DND-41 (cell line): ENCODE results near the gene IFRD2.

Experiments
- ATAC-seq: fragments of 200-7000 bp; cut with Tn5 transposase; 3 replicates; pipeline ENCODE4 v1.9.1; 2021; ENCODE audit warnings: low read depth; ENCODE audit not compliant: insufficient read depth
- DNase-seq: peaks from one replicate; pipeline ENCODE4 v3.0.0-alpha.2; 2020
- H2AFZ ChIP-seq: 2 replicates; pipeline ENCODE4 v1.6.0; 2012; ENCODE audit warnings: low read depth, low read length
- H3K27ac ChIP-seq: 2 replicates; pipeline ENCODE4 v1.5.1; 2012; ENCODE audit warnings: low read length, inconsistent platforms
- H3K27me3 ChIP-seq: fragments of 200-600 bp; sonication (generic); 2 replicates; pipeline ENCODE4 v1.6.0; 2012; ENCODE audit warnings: low read length, mild to moderate bottlenecking, inconsistent platforms; ENCODE audit not compliant: insufficient read depth, poor library complexity
- H3K36me3 ChIP-seq: 2 replicates; pipeline ENCODE4 v1.5.1; 2012; ENCODE audit warnings: low read length, inconsistent platforms; ENCODE audit not compliant: insufficient read depth
- H3K4me1 ChIP-seq: 2 replicates; pipeline ENCODE4 v1.5.1; 2012; ENCODE audit warnings: mild to moderate bottlenecking, low read length; ENCODE audit not compliant: insufficient read depth
- H3K4me2 ChIP-seq: 2 replicates; pipeline ENCODE4 v1.6.0; 2012; ENCODE audit warnings: mild to moderate bottlenecking, moderate library complexity, low read length, inconsistent platforms; ENCODE audit not compliant: insufficient read depth
- H3K4me3 ChIP-seq, 2 experiments: fragments of 200-600 bp in 1 of 2; shearing (Covaris generic) in 1 of 2; 2 replicates each; pipeline ENCODE4 v1.5.1; 2012 to 2016; ENCODE audit warnings: inconsistent platforms in 2 of 2, low read length in 2 of 2, mild to moderate bottlenecking in 2 of 2, low read depth in 1 of 2, moderate library complexity in 1 of 2
- H3K79me2 ChIP-seq: 2 replicates; pipeline ENCODE4 v1.6.0; 2012; ENCODE audit warnings: low read length, inconsistent platforms; ENCODE audit not compliant: insufficient read depth
- H3K9ac ChIP-seq: 2 replicates; pipeline ENCODE4 v1.6.0; 2012; ENCODE audit warnings: low read depth, mild to moderate bottlenecking, inconsistent platforms, low read length, moderate library complexity
- H3K9me3 ChIP-seq: 2 replicates; pipeline ENCODE4 v1.5.1; 2012; ENCODE audit warnings: low read length, moderate library complexity, mild to moderate bottlenecking, inconsistent platforms; ENCODE audit not compliant: insufficient read depth, severe bottlenecking
- H4K20me1 ChIP-seq: 2 replicates; pipeline ENCODE4 v1.6.0; 2012; ENCODE audit warnings: low read length; ENCODE audit not compliant: insufficient read depth
- EZH2 ChIP-seq: IDR thresholded peaks from 3 replicates; pipeline ENCODE4 v1.6.1; 2012; ENCODE audit warnings: borderline replicate concordance, low read depth, mild to moderate bottlenecking, moderate library complexity, low read length, inconsistent platforms; ENCODE audit not compliant: severe bottlenecking
- TF ChIP-seq, protein P1 (sequence below): IDR thresholded peaks from 2 replicates; pipeline ENCODE4 v1.5.1; 2012; ENCODE audit warnings: borderline replicate concordance, low read length, moderate library complexity, mild to moderate bottlenecking; ENCODE audit not compliant: poor library complexity, severe bottlenecking; ENCODE audit errors: extremely low read depth

Gene IFRD2

DNA sequence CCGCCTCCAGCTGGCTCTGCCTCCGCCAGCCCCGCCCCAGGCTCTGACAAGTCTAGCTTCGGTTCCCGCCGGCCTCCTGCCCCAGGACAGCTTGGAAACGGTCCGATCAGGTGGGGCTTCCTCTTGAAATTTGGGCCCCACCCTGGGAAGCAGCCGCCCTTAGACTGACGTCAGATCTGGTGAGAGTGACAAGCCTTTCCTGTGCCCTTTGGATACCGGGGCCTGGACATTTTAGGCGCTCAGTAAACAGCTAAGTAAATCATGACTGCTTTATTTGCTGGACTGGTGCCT is 7.4 kb upstream of the IFRD2 start:
- Histone ChIP-seq H3K9me3 (no peaks in the 10 kb centered on the region), H3K79me2 (peaks cover 7% of the 10 kb centered on the region; the same call in 1 of the 2 replicates), H4K20me1 (peaks cover 3% of the 10 kb centered on the region; the same call in 1 of the 2 replicates), H3K27ac (peak overlapping the region; percentile 83), H3K4me2 (peak overlapping the region; percentile 100), H3K27me3 (no peaks in the 10 kb centered on the region), H3K36me3 (peaks cover 6% of the 10 kb centered on the region; the same call in 1 of the 2 replicates), H3K9ac (peak overlapping the region; percentile 92), H2AFZ (peak overlapping the region; percentile 91), H3K4me1 (peaks cover 28% of the 10 kb centered on the region), H3K4me3 (peak overlapping the region; percentile 33 to 82; a peak in 3 of 4 replicates)
- DNase-seq (no peak), ATAC-seq (no peak)
- no peak for TF ChIP-seq EZH2
- TF ChIP-seq, protein P1, sequence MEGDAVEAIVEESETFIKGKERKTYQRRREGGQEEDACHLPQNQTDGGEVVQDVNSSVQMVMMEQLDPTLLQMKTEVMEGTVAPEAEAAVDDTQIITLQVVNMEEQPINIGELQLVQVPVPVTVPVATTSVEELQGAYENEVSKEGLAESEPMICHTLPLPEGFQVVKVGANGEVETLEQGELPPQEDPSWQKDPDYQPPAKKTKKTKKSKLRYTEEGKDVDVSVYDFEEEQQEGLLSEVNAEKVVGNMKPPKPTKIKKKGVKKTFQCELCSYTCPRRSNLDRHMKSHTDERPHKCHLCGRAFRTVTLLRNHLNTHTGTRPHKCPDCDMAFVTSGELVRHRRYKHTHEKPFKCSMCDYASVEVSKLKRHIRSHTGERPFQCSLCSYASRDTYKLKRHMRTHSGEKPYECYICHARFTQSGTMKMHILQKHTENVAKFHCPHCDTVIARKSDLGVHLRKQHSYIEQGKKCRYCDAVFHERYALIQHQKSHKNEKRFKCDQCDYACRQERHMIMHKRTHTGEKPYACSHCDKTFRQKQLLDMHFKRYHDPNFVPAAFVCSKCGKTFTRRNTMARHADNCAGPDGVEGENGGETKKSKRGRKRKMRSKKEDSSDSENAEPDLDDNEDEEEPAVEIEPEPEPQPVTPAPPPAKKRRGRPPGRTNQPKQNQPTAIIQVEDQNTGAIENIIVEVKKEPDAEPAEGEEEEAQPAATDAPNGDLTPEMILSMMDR, result no peak

DNA sequence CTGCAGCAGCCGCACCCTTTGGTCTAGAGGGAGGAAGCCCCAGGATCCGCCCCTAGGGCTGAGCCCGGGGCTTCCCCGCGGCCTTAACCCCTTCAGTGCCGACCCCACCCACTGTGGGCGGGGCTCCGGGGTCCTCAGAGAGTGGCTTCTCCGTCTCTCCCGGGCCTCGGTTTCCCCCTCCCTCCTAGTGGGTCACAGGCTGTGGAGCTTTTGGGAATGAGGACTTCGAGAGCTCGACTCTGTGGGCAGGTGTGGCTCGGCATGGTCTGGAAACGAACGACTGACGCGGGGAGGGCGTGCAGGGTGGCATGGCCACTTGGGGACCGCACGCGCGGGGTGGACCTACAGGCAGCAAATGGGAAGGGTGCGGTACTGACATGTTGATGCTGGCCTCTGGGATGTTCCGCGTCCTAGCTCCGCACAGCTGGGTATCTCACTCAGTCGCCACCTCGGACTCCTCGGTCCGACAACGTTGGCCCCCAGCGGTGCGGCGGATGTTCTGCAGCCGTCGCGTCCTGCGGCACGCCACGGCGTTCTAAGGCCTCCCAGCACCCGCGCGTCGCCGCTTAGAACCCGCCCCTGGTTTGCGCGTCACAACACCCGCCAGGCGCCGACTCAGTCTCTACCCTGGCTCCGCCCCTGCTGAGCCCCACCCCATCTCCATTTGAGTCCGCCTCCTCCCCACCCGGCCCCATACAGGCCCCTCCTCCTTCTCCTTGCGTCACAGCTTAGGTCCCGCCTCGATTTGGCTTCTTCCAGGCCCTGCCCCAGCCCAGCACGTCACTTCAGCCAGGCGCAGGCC is 6.8 kb upstream of the IFRD2 start, which contains the start of the genes HYAL3 and NAA80:
HYAL3 (minus strand) TSS at position 570 of the 802 bp plus-strand sequence. CDS start 3,803 bp downstream, outside the sequence.
NAA80 (minus strand) TSS at position 570 of the 802 bp plus-strand sequence. CDS start 1,942 bp downstream, outside the sequence.
- Histone ChIP-seq H3K4me3 (peak within 1 kb of the TSS; percentile 92 to 100), H4K20me1 (peaks cover 3% of the 10 kb centered on the region; the same call in 1 of the 2 replicates), H3K9ac (peak within 1 kb of the TSS; percentile 92), H3K9me3 (no peaks in the 10 kb centered on the region), H3K79me2 (peaks cover 7% of the 10 kb centered on the region; the same call in 1 of the 2 replicates), H3K27ac (peak within 1 kb of the TSS; percentile 96), H3K27me3 (no peaks in the 10 kb centered on the region), H3K4me1 (peaks cover 28% of the 10 kb centered on the region), H3K36me3 (peaks cover 6% of the 10 kb centered on the region; the same call in 1 of the 2 replicates), H2AFZ (peak within 1 kb of the TSS; percentile 100), H3K4me2 (peak within 1 kb of the TSS; percentile 100)
- TF ChIP-seq EZH2, result no peak
- TF ChIP-seq, protein P1, result peak; percentile 63
- DNase-seq (peak; percentile 99), ATAC-seq (peak; percentile 86)

DNA sequence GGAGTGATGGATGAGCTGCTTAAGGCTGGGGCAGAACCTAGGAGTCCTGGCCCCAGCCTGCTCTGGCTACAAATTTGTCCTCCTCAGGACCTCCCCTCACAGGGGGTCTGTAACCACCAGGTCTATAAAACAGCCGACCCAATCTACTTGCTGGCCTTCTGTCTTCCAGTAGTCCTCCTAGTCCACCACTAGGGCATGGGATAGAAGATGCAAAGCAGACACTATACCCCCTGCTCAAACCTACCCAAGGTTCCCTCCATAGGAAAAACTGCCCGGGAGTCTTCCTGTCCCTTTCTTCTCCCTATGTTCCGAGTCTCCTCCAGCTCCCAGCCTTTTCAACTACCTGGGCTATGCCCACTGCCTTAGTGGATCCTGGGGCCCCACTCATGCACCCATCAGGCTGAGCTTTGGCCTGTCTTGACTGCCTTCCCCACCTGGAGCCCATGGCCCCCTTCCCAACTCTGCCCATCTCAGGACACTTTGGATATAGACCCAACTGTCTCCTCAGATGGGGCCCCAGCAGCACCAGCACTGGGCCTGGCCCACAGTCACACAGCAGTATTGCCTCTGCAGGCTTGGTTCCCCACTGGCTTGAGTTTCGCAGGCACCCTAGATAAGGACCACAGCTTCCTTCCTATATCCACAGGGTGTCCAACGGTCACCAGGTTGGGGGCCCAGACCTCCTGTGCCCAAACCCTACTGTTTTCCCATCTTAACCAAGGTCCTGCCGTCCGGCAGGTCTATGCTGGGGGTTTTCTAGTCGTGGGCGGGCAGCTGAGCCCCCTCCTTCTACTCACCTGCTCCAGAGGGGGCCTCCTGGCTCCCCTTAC is 5.9 kb upstream of the IFRD2 start:
- Histone ChIP-seq H3K4me1 (peaks cover 33% of the 10 kb centered on the region), H3K4me3 (peak overlapping the region; percentile 92 to 100), H3K36me3 (peaks cover 6% of the 10 kb centered on the region; the same call in 1 of the 2 replicates), H3K9me3 (no peaks in the 10 kb centered on the region), H3K4me2 (peak overlapping the region; percentile 100), H3K27ac (peak overlapping the region; percentile 96), H2AFZ (0 out of 2 replicates have a peak overlapping the region, but pooled peaks have one; percentile 100), H3K9ac (peak overlapping the region; percentile 92), H3K27me3 (no peaks in the 10 kb centered on the region), H3K79me2 (peaks cover 7% of the 10 kb centered on the region; the same call in 1 of the 2 replicates), H4K20me1 (peaks cover 3% of the 10 kb centered on the region; the same call in 1 of the 2 replicates)
- no peak for DNase-seq
- no peak for ATAC-seq
- no peak for TF ChIP-seq EZH2
- TF ChIP-seq, protein P1, result no peak
